ENCODE results near the gene WDFY4. TPM values are rescaled to one million over a fixed set of nuclear protein-coding genes. Genes with fewer than 3 reads are reported as not detected.

WDFY4 gene
- total and polyA plus RNA-seq, 4 donors, result 4.6 to 26.9 (median 13.5) TPM

- H3K27me3 ChIP-seq (ENCODE audit: control insufficient read depth in 3 of 3, insufficient read depth in 3 of 3, low read length in 2 of 3), result no peaks in the 10 kb centered on the region
- no peak for DNase-seq
- no peak for ATAC-seq (ENCODE audit: insufficient read depth, low FRiP score)
- no peak overlapping the region for H3K4me3 ChIP-seq
- H3K9me3 ChIP-seq (ENCODE audit: control insufficient read depth in 4 of 4, insufficient read depth in 3 of 4, low read length in 3 of 4), result no peaks in the 10 kb centered on the region
- WGBS, 2 donors, result 58 to 84% methylated on average over 3 of the region's 3 CpGs
- no peaks in the 10 kb centered on the region for H3K36me3 ChIP-seq (ENCODE audit: control insufficient read depth in 4 of 4, insufficient read depth in 4 of 4, low read length in 4 of 4)
- H3K27ac ChIP-seq (ENCODE audit: low read depth in 1 of 2, low read length in 1 of 2), result no peak overlapping the region
- no peak for TF ChIP-seq CTCF (IDR thresholded peaks at IDR 0.05; ENCODE audit: control extremely low read depth, extremely low read depth)
- H3K4me1 ChIP-seq (ENCODE audit: control insufficient read depth in 5 of 5, insufficient read depth in 5 of 5, low read length in 5 of 5), result peaks cover 0 to 2% (median 0%) of the 10 kb centered on the region in 5 donors
- H3K9ac ChIP-seq (ENCODE audit: insufficient read depth in 1 of 2, low read length in 2 of 2), result no peak overlapping the region
These were observed 311.7 kb downstream of the WDFY4 start for GRCh38 chr10:48996329-48996728.

GRCh38 chr10:48999346-48999745 is 314.7 kb downstream of the WDFY4 start:
- peaks cover 0 to 13% (median 0%) of the 10 kb centered on the region in 5 donors for H3K4me1 ChIP-seq (ENCODE audit: control insufficient read depth in 5 of 5, insufficient read depth in 5 of 5, low read length in 5 of 5)
- no peak for TF ChIP-seq CTCF (IDR thresholded peaks at IDR 0.05; ENCODE audit: control extremely low read depth, extremely low read depth)
- 84 to 93% methylated on average over 2 of the region's 2 CpGs for WGBS, 2 donors
- no peak overlapping the region for H3K4me3 ChIP-seq
- no peaks in the 10 kb centered on the region for H3K27me3 ChIP-seq (ENCODE audit: control insufficient read depth in 3 of 3, insufficient read depth in 3 of 3, low read length in 2 of 3)
- H3K36me3 ChIP-seq (ENCODE audit: control insufficient read depth in 4 of 4, insufficient read depth in 4 of 4, low read length in 4 of 4), result no peaks in the 10 kb centered on the region
- no peak overlapping the region for H3K9ac ChIP-seq (ENCODE audit: insufficient read depth in 1 of 2, low read length in 2 of 2)
- H3K27ac ChIP-seq (ENCODE audit: low read depth in 1 of 2, low read length in 1 of 2), result no peak overlapping the region
- H3K9me3 ChIP-seq (ENCODE audit: control insufficient read depth in 4 of 4, insufficient read depth in 3 of 4, low read length in 3 of 4), result no peaks in the 10 kb centered on the region
- ATAC-seq (ENCODE audit: insufficient read depth, low FRiP score), result no peak
- no peak for DNase-seq

GRCh38 chr10:49000437-49001398 is 316.0 kb downstream of the WDFY4 start:
- ATAC-seq (ENCODE audit: insufficient read depth, low FRiP score) (no peak), DNase-seq (no peak)

More at GRCh38 chr10:49000437-49001398, 316.0 kb downstream of the WDFY4 start:
- 85 to 95% methylated on average over 13 of the region's 13 CpGs for WGBS, 2 donors
- Histone ChIP-seq H3K36me3 (ENCODE audit: control insufficient read depth in 4 of 4, insufficient read depth in 4 of 4, low read length in 4 of 4) (no peaks in the 10 kb centered on the region), H3K27me3 (ENCODE audit: control insufficient read depth in 3 of 3, insufficient read depth in 3 of 3, low read length in 2 of 3) (no peaks in the 10 kb centered on the region), H3K27ac (ENCODE audit: low read depth in 1 of 2, low read length in 1 of 2) (no peak overlapping the region), H3K4me1 (ENCODE audit: control insufficient read depth in 5 of 5, insufficient read depth in 5 of 5, low read length in 5 of 5) (peaks cover 0 to 13% (median 0%) of the 10 kb centered on the region in 5 donors), H3K9me3 (ENCODE audit: control insufficient read depth in 4 of 4, insufficient read depth in 3 of 4, low read length in 3 of 4) (no peaks in the 10 kb centered on the region), H3K4me3 (no peak overlapping the region), H3K9ac (ENCODE audit: insufficient read depth in 1 of 2, low read length in 2 of 2) (no peak overlapping the region)
- TF ChIP-seq CTCF (IDR thresholded peaks at IDR 0.05; ENCODE audit: control extremely low read depth, extremely low read depth), result no peak

All from lung (tissue), 12 donors.